Tibial artery (tissue), 4 donors: ENCODE measurements around the gene C4orf33.

Experiments
- DNase-seq, 2 donors: peaks; one replicate each; pipeline ENCODE4 v3.0.0-alpha.2; 2019
- H3K27ac ChIP-seq, 2 donors: fragments of 200-600 bp; sonication (generic) in 1 of 2; 1 replicate in 1 of 2; 2 replicates in 1 of 2; pipeline ENCODE4 v1.5.1; 2018 to 2019; ENCODE audit warnings: mild to moderate bottlenecking in 1 of 2
- H3K27me3 ChIP-seq, 2 donors: fragments of 200-600 bp; sonication (generic) in 1 of 2; one replicate each; pipeline versions ENCODE4 v1.5.1 to v1.6.0; 2016 to 2019
- H3K36me3 ChIP-seq, 3 donors: fragments of 200-600 bp; sonication (generic) in 2 of 3; one replicate each; pipeline ENCODE4 v1.5.1; 2016 to 2019; ENCODE audit warnings: mild to moderate bottlenecking in 2 of 3
- H3K4me1 ChIP-seq, 4 donors: fragments of 200-600 bp; sonication (generic) in 2 of 4; 1 replicate in 3 of 4; 2 replicates in 1 of 4; pipeline ENCODE4 v1.5.1; 2016 to 2019
- H3K4me3 ChIP-seq, 2 donors: fragments of 200-600 bp; sonication (generic) in 1 of 2; 1 replicate in 1 of 2; 2 replicates in 1 of 2; pipeline ENCODE4 v1.5.1; 2018 to 2019; ENCODE audit warnings: mild to moderate bottlenecking in 2 of 2
- H3K9me3 ChIP-seq, 3 donors: fragments of 200-600 bp; sonication (generic) in 1 of 3; one replicate each; pipeline ENCODE4 v1.5.1; 2016 to 2019
- intact Hi-C: fragments of 100-400 bp; cut with DNase I; formaldehyde crosslinking; loops from one replicate; pipeline ENCODE4 v1.15.0; 2023; ENCODE audit warnings: low total_unique reads
- TF ChIP-seq, protein P1 (sequence below), 2 experiments: fragments of 200-600 bp in 1 of 2; fragments of 450-650 bp in 1 of 2; IDR thresholded peaks; one replicate each; pipeline ENCODE4 v1.5.1; 2017 to 2019; ENCODE audit warnings: antibody characterized with exemption in 2 of 2, mild to moderate bottlenecking in 1 of 2, moderate library complexity in 1 of 2

Gene C4orf33

DNA sequence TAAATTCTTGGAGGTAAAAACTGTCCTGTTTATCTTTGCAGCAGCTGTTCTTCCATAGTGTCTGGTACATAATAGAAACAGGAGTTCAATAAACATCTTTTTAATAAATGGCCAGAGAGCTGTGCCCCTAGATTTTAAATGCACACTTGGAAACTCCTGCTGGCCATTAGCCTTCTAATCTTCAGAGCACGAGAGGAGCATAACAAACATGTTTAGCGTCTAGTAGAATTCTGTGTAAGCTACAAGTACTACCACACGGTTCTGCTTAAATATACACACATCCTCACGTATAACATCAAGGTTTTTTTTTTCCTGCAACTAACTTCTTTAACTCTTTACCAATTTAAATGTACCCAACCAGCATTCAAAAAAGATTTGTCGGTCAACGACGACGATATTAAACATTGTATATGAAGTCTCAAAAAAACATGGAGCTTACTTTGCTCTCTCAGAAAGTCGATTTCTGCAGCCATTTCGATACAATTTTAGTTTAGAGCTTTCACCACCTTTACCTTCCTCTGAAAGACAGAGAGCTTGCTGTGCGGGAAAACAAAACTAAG is 3.2 kb upstream of the C4orf33 start:
- intact Hi-C loops: no loop called here
- DNase-seq: no peak
- H3K36me3 ChIP-seq: no peaks in the 10 kb centered on the region

DNA sequence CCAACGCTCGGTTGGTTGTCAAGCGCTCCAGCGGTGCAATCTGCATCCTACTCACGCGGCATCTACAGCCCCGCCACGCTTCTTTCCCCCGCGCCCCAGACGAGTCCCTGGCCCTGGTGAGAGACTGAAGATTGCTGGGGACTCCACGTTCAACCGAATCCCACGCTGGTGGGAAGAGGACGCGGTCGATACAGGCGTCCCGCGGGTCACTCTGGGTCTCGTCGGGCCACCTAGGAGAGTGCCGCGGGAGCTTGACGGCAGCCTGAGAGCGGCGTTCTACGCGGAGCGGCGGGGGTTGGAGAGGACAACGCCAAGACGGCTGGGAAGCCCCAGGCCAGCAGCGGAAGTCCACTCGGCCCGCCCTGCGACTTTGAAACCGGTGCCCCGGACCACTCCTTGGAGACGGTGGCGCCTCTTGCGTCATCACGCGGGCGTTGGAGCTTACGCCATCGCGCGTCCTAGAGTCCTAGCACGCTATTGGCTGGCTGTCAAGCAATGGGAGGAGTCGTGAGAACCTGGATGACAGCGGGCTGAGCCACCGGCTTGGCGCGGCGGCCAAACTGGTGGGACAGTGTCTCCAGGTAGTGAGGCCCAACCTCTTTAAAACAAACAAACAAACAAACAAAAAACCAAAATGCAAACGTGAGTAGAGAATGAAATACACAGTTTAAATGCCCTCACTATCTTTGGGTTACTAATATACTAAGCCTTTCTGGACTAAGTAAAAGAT is 2.6 kb upstream of the C4orf33 start, which contains the start of gene SCLT1:
Gene SCLT1, minus strand, starts transcription at position 349 of the 730 bp plus-strand sequence. CDS start 436 bp downstream, outside the sequence.
- TF ChIP-seq, protein P1, sequence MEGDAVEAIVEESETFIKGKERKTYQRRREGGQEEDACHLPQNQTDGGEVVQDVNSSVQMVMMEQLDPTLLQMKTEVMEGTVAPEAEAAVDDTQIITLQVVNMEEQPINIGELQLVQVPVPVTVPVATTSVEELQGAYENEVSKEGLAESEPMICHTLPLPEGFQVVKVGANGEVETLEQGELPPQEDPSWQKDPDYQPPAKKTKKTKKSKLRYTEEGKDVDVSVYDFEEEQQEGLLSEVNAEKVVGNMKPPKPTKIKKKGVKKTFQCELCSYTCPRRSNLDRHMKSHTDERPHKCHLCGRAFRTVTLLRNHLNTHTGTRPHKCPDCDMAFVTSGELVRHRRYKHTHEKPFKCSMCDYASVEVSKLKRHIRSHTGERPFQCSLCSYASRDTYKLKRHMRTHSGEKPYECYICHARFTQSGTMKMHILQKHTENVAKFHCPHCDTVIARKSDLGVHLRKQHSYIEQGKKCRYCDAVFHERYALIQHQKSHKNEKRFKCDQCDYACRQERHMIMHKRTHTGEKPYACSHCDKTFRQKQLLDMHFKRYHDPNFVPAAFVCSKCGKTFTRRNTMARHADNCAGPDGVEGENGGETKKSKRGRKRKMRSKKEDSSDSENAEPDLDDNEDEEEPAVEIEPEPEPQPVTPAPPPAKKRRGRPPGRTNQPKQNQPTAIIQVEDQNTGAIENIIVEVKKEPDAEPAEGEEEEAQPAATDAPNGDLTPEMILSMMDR (IDR thresholded peaks at IDR 0.05): no peak
- Histone ChIP-seq H3K9me3 (no peaks in the 10 kb centered on the region), H3K4me1 (peaks cover 0 to 28% (median 7%) of the 10 kb centered on the region in 4 donors), H3K27ac (peak within 1 kb of the TSS; percentile 86 to 95), H3K27me3 (no peaks in the 10 kb centered on the region), H3K36me3 (no peaks in the 10 kb centered on the region), H3K4me3 (peak within 1 kb of the TSS; percentile 79 to 83)
- intact Hi-C loops: no loop called here
- peak; percentile 98 to 99 for DNase-seq

More for the DNA sequence above, 3.2 kb upstream of the C4orf33 start:
- Histone ChIP-seq H3K4me1 (peaks cover 0 to 28% (median 7%) of the 10 kb centered on the region in 4 donors), H3K27ac (peak overlapping the region; percentile 86 to 95), H3K4me3 (peak overlapping the region; percentile 79 to 83), H3K9me3 (no peaks in the 10 kb centered on the region), H3K27me3 (no peaks in the 10 kb centered on the region)
- TF ChIP-seq, protein P1 (IDR thresholded peaks at IDR 0.05): no peak

DNA sequence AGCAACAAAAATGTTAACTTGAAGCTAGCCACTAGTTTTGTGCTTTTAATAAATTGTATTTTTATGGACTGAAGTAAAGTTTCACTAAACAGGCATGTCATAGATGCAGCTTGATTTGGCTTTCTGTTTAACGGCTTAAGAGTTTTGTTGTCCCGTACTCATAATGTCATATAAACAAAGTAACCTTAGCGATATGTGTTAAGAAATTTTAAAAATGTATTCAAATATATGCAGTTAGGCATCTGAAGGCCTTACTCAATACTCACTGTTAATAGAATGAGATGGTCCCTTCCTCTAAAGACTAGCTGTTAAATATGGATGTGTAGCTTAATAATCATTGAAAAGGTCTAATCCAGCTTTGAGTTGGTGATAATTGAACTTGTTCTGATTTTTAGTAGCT is 1.6 kb upstream of the C4orf33 start:
- TF ChIP-seq, protein P1 (IDR thresholded peaks at IDR 0.05): no peak
- no peaks in the 10 kb centered on the region for H3K27me3 ChIP-seq
- H3K9me3 ChIP-seq: no peaks in the 10 kb centered on the region
- peak overlapping the region; percentile 79 to 83 for H3K4me3 ChIP-seq
- H3K4me1 ChIP-seq: peaks cover 0 to 28% (median 7%) of the 10 kb centered on the region in 4 donors
- no peak for DNase-seq
- H3K36me3 ChIP-seq: no peaks in the 10 kb centered on the region
- H3K27ac ChIP-seq: peak overlapping the region; percentile 86 to 95
- intact Hi-C loops: no loop called here

DNA sequence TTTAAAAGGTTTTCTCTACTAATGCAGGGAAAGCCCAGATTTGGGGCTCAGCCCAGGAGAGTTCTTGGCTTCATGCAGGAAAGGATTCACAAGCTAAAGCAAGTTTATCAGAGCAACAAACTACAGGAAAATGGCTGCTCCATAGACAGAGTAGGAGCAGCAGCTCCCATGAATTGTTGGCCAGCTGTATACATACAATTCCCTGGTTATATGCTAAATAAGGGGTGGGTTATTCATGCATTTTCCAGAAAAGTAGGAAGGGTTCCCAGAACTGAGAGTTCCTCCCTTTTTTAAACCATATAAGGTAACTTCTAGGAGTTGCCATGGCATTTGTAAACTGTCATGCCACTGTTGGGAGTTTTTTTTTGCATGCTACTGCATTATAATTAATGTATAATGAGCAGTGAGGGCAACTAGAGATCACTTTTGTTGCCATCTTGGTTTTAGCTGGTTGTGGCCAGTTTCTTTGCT is 2.6 kb downstream of the C4orf33 start:
- DNase-seq: no peak
- Histone ChIP-seq H3K27me3 (no peaks in the 10 kb centered on the region), H3K4me3 (no peak overlapping the region), H3K9me3 (no peaks in the 10 kb centered on the region), H3K27ac (no peak overlapping the region), H3K4me1 (peaks cover 0 to 16% (median 0%) of the 10 kb centered on the region in 4 donors), H3K36me3 (peaks cover 0 to 10% (median 2%) of the 10 kb centered on the region in 3 donors)
- TF ChIP-seq, protein P1 (IDR thresholded peaks at IDR 0.05): no peak
- intact Hi-C loops: no loop called here

DNA sequence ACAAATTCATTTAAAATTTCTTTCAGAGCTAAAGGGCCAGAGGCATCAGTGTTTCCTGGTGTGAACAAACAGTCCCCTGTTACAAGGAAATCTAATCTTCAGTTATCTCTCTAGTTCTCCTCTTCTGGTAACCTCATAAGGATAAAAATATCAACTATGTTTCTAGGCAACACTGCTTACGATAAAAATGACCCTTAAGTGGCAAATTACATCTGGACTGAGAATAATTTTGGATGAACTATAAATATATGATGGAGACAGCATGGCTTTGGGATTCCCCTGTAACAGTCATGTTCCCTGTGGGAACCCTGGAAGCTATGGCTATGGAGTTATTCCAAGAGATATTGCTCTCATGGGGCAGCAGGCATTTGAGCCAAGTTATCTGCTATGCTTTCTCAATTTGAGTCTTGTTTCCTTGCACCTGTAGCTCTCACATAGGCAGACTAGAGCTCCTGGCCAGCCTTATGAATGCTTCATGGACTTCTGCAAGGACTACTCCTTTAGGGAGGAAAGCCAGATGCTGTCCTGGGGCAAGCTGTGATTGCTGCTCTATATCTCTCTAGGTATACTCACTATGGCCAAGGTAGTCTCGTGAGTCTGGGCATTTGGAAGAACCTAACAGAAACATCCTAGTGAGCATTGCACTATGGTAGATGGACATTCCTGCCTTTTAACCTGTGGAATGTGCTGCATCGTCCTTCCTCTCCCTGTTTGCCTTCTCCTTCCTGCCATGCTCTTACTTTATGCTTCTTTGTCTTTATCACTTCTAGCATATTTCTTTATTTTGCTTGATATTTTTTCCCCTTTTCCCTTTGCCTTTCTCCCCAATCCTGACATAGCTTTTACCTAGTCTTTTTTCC is 14.2 kb downstream of the C4orf33 start:
- H3K27ac ChIP-seq: no peak overlapping the region

More for the DNA sequence above, 14.2 kb downstream of the C4orf33 start:
- Histone ChIP-seq H3K4me1 (no peaks in the 10 kb centered on the region), H3K9me3 (no peaks in the 10 kb centered on the region), H3K27me3 (no peaks in the 10 kb centered on the region), H3K4me3 (no peak overlapping the region), H3K36me3 (peaks cover 12 to 19% (median 14%) of the 10 kb centered on the region in 3 donors)
- intact Hi-C loops: no loop called here
- TF ChIP-seq, protein P1 (IDR thresholded peaks at IDR 0.05): no peak
- DNase-seq: no peak
